SKM-1 (cell line): Measurements from ENCODE around the gene PPP6R3.

Experiments used
- DNase-seq: peaks from one replicate; lab custom pipeline; 2025; ENCODE audit not compliant: unreplicated experiment; lab: John Stamatoyannopoulos, UW

Gene PPP6R3

GRCh38 chr11:68661697-68662603 lies 201.4 kb downstream of the PPP6R3 start:
- DNase-seq, result no peak

- no peak for DNase-seq
Measured at GRCh38 chr11:68663482-68664010, 203.0 kb downstream of the PPP6R3 start.

- no peak for DNase-seq
Measured at GRCh38 chr11:68664141-68664540, 203.6 kb downstream of the PPP6R3 start.

- DNase-seq, result no peak
Measured at GRCh38 chr11:68664906-68665305, 204.4 kb downstream of the PPP6R3 start.
